Mammary epithelial cell (primary cell): ENCODE data around the gene ARHGEF12.

ENCODE experiments used
- EZH2 ChIP-seq: IDR thresholded peaks from 2 replicates; pipeline ENCODE4 v1.6.1; 2012; ENCODE audit warnings: low read length, inconsistent platforms, borderline replicate concordance
- TF ChIP-seq, protein P1 (sequence below), 2 donors: IDR thresholded peaks in 1 of 2; conservative IDR thresholded peaks in 1 of 2; 2 replicates each; pipeline ENCODE4 v1.5.1; 2011 to 2012; ENCODE audit warnings: inconsistent platforms in 2 of 2, low read length in 2 of 2, mild to moderate bottlenecking in 2 of 2, control low read depth in 1 of 2, low read depth in 1 of 2; ENCODE audit not compliant: insufficient read depth in 1 of 2; ENCODE audit errors: extremely low read depth in 1 of 2

DNA sequence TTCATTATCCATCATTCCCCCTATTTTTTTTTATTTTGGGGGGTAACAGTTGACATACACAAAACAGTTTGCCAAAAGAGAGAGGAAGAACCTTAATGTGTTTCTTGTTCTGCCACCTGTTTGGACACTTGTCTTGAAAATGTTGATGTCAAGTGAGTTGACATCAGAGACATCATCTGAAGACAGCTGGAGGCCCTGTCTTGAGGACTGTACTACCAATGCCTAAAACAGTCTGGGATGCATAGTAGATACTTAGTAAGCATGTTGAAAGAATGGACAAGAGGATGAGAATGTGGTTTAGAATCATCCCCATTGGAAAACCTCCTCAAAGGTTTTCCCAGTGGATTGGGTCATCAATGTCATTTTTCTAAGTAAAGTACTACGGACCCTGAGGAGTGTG is 2.4 kb upstream of the ARHGEF12 start:
- TF ChIP-seq, protein P1, sequence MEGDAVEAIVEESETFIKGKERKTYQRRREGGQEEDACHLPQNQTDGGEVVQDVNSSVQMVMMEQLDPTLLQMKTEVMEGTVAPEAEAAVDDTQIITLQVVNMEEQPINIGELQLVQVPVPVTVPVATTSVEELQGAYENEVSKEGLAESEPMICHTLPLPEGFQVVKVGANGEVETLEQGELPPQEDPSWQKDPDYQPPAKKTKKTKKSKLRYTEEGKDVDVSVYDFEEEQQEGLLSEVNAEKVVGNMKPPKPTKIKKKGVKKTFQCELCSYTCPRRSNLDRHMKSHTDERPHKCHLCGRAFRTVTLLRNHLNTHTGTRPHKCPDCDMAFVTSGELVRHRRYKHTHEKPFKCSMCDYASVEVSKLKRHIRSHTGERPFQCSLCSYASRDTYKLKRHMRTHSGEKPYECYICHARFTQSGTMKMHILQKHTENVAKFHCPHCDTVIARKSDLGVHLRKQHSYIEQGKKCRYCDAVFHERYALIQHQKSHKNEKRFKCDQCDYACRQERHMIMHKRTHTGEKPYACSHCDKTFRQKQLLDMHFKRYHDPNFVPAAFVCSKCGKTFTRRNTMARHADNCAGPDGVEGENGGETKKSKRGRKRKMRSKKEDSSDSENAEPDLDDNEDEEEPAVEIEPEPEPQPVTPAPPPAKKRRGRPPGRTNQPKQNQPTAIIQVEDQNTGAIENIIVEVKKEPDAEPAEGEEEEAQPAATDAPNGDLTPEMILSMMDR (conservative IDR thresholded peaks at IDR 0.05 in 1 of 2, IDR thresholded peaks at IDR 0.05 in 1 of 2; ENCODE audit: extremely low read depth in 1 of 2, insufficient read depth in 1 of 2, low read depth in 1 of 2, low read length in 2 of 2), result no peak
- no peak for TF ChIP-seq EZH2
